Right lung (tissue), 5 donors: ENCODE results near the gene ZBTB9. TPM values are rescaled to one million over a fixed set of nuclear protein-coding genes. Genes with fewer than 3 reads are reported as not detected.

Experiments
- DNase-seq, 2 donors: peaks; one replicate each; pipeline ENCODE4 v3.0.0-alpha.2; 2013
- polyA plus RNA-seq, 5 donors: library from polyadenylated mRNA; unstranded; fragments of 120-200 nt; gene quantifications; one replicate each; pipeline versions ENCODE4 v1.2.1 to v1.2.3, GENCODE V29; 2013; ENCODE audit warnings: inconsistent platforms in 1 of 5, low replicate concordance in 1 of 5; ENCODE audit not compliant: insufficient read length in 5 of 5, insufficient read depth in 1 of 5

The ZBTB9 gene
- polyA plus RNA-seq, 5 donors = 10.1 to 13.2 (median 10.6) TPM

DNA sequence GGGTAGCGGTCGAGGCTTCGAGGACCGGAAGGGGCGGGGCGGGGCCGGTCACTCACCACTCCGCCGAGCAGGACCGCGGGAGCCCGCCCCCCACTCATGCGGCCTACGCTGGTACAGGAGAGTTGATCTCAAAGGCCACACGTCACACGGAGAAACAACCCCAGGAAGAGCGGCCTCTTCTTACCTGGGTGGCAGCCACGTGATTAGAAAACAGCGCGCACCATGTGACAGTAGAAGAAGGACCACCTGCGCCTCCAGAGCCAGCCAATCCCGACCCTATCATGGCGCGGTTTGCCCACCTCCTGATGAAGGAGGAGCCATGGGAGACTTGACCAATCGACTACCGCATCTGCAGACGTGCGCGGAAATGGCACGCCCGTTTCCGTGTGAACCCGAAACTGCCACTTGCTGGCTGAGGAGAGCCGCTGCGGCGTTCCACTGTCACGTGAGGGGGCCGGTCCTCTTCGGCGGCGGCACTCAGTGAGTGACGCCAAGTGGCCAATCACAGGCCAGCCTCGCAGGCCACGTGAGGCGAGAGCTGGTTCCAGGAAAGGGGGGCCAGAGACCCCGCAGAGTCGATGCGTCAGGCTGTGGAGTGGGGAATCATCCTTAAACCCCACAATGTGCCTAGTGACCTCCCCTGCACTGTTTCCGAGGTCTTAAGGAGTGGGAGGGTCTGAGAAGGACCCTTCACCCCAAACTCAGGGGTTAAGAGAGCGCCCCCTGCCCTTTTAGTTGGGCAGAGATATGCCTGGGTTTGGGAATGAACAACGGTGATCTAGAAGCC, 36.3 kb upstream of the ZBTB9 start, which contains the start of gene CUTA:
Gene CUTA, minus strand, starts transcription at position 205 of the 787 bp plus-strand sequence. Its CDS starts 107 bp downstream, at position 98.
- DNase-seq = peak; percentile 100

DNA sequence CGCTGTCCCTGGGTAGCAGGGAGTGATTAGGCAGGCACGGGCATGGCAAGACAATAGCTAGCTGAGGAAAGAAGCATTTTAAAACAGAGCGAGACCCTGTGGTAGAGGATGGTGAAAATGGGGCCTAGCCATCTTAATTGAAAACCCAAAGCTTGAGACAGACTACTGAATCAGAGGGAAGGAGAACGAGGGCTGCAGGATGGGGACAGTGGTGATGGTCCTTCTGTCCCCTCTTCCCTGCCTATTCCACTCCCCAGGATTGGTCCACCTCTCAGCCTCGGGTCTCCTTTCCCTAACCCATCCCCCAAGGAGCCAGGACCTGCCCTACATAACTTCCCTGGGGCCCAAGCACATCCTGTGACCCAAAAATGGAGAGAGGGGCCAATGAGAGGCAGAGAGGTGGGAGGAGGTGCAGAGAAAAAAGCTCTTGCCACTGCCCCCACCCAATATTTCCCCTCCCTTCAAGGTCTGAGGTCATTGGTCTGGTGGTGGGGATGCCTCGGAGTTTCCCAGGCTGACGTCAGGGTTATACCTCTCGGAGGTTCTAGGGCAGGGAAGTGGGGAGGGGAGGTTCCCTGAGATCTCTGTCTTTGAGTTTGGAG, 35.6 kb upstream of the ZBTB9 start:
- no peak for DNase-seq

DNA sequence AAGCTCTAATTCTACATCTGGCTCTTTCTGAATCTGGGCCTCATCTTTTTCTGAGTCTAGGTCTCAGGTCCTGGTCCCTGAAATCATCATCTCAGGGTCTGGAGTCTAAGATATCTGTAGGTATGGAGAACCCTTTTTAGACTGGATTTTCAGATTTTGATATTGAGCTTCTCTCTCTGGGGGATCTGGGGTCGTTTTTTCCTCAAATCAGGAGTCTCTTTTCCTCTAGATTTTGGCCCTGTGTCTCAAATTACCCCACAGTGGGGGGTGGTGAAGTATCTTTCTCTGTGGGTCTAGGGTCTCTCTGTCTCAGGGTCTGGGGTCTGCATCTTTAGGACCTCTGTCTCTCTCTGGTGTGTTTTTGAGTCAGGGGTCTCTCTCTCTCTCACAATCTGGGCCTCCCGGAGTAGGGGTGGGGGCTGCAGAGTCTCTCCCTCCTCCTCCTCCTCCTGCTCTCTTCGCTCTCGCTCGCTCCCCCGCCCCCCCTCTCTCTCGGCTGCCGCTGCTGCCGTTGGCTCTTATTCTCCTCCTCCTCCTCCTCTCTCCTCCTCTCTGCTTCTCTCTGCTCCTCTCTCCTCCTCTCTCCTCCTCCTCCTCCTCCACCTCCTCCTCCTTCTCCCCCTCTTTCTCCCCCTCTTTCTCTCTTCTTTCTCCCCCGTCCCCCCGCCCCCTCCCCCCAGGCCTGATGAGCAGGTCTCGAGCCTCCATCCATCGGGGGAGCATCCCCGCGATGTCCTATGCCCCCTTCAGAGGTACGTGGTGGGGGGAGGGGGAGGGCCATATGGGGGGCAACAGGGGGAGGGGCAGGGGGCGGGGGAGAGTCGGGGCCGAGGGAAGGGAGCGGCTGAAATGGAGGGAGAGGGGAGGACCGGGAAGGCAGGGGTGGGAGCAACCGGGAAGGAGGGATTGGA, 34.5 kb upstream of the ZBTB9 start, which contains the start of gene SYNGAP1:
Gene SYNGAP1, plus strand, starts transcription at position 486 of the 911 bp plus-strand sequence. Its CDS starts 200 bp downstream, at position 686.
- DNase-seq = peak in 1 of 2 donors; percentile 65

DNA sequence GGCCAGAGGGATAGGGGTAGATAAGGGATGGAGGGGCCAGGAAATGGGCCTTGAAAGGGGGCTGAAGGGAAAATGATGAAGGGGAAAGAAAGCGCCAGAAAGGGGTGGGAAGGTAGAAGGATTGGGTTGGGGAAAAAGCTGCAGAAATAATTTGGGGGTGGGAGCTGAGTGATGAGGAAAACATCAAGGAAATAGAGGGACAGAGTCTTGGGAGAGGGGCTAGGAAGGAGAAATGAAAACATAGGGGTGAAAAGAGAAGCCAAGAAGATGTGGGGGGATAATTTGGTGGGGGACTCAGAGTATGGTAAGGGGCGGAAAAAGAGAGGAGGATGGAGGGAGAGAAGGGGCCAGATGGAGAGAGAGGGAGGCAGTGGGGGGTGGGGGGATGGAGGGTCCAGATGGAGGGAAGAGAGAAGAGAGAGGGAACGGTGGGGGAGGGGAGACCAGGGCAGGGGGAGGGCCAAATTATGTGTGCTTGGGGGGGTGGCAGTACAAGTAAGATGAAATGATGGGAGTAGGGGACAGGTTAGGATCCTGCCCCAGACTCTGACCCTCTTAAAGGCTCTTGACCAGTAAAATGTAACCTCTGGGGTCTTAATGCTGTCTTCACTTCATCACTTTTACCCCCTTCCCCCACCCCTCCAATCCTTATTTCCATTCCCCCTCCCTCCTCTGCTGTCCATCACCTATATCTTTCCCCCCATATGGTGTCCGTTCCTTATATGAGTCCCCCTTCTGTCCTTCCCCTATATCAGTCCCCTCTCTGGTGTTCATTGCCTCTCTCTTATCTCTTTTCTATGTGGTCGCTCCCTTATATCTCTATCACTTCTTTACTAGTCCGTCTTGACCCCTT, 33.7 kb upstream of the ZBTB9 start:
- DNase-seq = no peak

DNA sequence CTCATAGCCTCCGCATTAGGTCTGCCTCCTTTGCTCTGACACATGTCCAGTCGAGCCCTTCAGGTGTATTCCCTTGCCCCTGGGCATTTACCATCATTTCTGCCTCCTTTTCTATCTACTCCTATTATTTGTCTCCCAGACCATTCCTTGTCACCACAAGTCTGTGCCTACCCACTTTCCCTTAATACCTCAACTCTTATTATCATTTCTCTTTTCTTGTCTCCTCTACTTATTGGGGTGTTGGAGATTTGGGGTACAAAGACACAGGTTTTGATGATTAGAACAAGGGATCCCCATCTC, 33.1 kb upstream of the ZBTB9 start:
- DNase-seq = no peak

DNA sequence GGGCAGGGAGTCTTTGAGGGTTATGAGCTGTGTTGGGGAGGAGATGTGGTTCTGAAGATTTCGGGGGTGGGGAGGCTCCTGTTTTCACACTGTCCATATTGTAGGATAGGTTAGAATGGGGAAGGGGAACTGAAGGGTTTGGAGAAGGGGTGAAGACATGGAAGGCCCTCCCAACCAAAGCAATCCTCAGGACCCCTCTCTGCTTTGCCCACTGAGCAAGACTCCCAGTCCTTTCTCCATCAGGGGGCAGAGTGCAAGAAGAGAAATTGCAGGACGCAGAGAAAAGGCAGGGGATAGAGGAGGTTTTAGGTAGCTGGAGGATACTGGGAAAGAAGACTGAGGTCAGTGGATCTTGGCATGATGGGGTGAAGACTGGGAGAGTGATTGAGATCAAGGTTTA, 30.6 kb upstream of the ZBTB9 start:
- no peak for DNase-seq

DNA sequence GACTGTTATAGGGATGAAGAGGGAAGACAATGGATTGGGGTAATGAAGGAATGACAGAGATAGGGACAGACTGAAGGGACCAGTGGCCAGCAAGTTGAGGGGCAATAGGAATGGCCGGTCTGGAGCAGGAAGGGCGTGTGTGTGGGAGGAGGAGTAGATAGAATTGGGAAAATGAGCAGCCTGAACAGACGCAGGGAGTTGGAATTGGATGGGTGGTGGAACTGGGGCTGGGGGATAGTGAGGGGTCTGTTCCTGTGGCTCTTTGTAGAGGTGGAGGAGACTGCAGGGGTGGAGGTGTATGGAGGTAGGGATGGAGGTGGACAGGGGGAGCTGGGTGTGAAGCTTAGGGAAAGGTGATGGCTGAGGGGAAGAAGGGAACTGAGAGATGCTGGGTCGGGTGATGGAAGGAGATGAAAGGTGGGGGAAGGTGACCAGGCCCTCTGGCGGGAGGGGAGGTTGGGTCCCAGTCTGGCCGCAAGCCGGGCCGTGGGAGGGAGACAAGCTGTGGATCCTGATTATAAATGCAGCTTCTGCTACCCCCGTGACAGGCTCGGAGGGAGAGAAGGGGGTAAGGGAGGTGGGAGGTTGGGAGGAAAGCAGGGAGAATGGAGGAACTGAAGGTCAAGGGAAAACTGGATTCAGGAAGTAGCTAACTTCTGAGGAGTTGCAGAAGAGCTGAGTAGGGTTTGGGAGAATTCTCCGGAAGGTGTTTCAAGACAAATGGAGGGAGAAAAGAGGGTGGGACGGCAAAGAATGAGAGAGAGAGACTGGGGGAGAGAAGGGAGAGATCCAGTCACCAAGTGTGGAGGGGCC, 29.3 kb upstream of the ZBTB9 start:
- no peak for DNase-seq

DNA sequence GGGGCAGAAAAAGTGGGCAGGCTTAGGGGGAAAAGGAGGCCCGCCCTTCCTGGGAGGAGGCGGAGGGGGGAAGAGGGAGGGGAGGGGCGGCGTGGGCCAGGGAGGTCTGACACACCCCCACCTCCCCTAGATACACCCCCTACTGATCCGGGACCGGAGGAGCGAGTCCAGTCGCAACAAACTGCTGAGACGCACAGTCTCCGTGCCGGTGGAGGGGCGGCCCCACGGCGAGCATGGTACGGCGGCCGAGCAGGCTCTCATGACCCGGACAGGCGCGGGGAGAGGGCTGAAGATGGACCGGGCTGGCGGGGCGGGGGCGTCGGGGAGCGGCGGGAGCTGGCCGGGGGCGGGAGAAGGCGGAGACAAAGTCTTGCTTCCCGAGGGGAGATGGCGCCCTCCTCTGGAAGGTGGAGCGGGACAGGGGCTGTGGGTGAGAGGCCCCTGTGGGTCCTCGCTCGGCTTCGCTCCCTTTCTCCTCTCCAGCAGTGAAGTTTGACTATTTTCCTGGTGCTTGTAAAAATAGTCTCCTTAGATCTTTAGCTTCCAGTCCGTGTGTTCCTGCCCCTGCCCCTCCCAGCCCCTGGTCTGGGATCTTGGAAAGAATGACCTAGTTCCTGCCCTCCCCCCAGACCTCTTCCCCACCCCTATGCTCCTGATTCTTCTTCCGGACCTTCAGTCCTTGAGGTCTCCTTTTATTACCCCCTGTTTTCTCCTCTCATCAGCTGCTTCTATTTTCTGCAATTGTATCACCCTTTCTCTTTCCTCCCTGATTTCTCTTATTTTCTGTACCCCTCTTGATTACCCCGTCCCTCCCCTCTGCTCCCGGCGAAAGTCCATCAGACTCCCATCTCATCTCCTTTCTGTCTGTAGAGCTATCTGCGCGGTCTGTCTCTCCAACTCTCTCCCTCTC, 28.5 kb upstream of the ZBTB9 start:
- peak; percentile 87 for DNase-seq

DNA sequence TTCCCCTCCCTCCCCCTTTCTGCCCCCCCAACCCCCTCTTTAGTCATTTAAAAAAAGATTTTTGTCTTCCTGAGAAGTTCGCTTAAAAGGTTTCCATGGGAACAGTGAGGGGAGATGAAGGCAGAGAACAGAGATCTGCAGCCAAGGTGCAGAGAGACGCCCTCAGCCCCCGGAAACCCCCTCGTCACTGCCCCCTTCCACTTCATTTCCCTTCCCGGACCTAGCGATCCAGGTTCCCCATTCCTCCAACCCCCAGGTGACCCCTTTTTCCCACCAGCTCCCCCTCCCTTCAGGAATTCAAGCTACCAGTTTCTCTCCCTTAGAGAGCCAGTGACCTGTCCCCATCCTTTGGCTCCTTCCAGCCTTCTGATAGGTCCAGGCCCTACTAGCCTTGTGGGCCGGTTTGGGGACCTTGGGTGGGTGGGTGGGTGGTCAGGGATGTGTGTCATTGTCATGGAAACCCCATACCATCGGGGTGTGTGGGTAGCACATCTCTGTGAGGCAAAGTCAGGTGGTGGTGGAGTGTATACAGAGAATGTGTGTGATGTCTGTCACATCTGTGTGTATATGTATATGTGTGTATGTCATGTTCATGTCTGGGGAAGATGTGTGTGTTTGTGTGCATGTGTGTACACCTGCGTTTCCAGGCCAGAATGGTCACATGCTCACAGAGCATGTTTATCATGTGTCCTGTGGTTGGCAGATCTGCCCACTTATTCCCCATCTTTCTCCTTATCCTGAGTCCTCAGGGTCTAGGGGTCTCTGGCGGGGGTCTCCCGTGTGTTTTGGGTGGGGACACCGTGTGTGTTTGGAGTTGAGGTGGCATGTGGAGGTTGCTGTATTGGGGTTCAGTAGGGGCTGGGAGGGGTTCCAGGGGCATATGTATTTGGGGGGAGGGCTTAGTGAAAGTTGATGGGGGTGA, 27.5 kb upstream of the ZBTB9 start:
- DNase-seq = no peak

DNA sequence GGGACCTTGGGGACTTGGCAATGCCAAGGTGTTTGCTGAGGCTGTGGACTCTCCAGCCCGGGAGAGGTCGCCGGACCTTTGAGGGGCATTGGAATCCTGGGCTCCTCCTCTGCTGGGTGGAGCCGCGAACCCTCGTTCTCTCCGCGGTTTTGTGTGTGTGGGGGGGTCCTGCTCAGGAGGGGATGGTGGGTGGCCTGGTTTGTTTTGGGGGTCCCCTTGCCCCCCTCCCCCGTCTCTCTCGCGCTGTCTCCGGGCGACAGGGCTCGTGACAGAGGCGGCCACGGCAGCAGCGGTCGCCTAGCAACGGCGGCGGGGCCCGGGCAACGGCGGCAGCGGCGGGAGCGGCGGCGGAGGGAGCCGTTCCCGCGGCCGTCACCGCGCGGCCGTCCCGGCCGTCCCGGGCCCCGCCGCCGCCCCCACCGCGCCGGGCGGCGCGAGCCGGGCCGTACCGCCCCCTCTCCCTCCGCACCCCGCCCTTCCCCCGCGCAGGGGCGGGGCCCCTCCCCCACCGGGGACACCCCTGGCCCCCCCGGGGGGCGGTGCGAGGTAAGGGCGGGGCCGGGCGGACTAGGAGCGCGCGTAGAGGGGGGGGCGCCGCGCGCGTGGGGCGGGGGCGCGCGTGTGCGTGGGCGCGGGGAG, 26.7 kb upstream of the ZBTB9 start:
- DNase-seq = no peak

DNA sequence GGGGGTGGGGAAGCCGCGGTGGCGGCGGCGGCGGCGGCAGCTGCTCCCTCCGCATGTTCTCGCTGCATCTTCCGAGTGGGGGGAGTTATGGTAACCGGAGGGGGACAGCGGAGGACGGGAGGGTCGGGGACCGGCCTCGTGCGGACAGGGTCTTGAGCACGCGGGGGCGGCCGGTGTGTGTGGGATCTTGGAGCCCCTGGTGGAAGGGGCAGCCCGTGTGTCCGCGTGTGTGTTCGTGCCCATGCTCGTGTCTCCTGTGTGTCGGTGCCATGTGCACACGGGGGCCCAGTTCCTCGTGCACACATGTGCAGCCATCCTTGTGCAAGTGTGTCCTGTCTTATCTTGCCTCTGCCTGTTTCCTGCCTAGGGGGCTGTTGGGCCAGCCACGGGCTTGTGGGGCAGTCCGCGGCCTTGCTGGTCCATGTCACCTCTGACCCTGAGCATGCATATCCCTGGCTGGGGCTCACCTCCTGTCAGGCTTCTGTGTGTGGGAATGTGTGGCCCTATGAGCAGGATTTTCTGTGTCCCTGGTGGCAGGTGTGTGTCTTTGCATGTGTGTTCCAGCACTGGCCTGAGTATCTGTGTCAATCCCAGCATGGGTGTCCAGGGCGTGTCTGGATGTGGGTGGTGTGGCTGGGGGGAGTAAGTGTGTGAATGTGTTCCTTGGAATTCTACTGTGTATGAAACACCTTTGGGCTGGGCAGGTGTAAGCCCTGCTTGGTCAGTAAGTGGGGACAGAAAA, 26.0 kb upstream of the ZBTB9 start:
- no peak for DNase-seq

DNA sequence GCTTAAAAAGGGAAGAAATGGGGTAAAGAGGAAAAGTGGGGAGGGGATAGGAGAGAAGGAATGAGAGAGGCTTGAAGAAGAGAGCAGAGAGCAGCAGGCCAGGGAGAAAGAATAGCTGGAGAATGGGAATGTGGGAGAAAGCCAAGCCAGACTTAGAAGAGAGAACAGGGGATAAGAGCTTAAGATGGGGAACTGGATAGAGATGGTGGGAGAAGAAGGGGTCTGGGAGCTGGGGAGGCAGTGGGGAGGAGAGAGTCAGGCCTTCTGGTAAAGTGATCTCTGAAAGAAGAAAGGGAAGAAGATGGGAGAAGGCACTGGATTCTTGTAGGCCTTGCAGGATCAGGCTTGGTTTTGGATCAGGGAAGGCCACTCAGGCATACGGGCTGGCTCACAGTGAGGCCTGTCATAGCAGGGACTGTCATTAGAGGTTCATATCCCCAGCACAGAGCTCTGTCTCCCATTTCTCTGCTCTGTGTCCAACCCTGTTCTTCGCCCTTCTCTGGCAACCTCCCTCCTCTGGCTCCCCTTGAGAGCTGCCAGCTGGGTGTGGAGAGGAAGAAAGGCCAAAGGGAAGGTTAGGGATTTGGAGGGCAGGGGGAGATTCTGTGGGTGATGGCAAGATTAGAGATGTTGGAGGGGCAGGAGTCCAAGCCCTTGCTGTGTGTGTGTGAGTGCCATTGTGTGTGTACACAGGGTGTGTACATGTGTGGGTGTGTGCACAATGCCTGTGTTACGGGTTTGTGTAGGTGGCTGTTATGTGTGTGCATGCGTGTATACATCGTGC, 25.2 kb upstream of the ZBTB9 start:
- no peak for DNase-seq

DNA sequence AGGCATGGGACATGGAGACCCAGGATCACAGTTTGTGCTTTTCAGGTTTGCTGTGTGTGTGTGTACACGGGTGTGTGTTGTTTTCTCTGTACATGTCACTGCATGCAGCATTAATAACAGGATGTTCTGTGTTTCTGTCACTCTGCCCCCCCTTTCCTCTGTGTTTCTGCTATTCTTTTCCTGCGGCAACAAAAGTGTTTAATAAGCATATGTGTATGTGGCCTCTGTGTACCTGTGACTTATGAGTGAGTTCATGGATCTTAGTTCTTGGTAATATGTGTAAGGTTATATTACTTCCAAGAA, 24.7 kb upstream of the ZBTB9 start:
- DNase-seq = no peak

DNA sequence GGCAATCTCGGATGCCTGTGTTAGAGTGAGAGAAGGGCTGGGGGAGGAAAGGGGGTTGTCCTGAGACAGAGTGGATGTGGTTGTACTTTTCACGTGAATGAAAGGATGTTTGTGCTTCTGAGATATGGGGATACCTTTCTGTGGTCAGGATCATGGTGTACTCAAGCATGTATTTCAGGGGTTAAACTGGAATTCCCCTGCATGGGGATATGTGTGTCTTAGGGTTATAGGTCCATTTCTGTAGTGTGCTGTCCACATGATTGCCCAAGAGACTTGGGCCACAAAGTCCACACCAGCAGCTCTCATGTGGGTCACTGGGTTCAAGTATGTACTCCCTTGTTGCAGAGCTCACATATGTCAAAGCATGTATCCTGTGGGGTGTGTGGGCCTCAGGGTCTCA, 24.0 kb upstream of the ZBTB9 start:
- no peak for DNase-seq

DNA sequence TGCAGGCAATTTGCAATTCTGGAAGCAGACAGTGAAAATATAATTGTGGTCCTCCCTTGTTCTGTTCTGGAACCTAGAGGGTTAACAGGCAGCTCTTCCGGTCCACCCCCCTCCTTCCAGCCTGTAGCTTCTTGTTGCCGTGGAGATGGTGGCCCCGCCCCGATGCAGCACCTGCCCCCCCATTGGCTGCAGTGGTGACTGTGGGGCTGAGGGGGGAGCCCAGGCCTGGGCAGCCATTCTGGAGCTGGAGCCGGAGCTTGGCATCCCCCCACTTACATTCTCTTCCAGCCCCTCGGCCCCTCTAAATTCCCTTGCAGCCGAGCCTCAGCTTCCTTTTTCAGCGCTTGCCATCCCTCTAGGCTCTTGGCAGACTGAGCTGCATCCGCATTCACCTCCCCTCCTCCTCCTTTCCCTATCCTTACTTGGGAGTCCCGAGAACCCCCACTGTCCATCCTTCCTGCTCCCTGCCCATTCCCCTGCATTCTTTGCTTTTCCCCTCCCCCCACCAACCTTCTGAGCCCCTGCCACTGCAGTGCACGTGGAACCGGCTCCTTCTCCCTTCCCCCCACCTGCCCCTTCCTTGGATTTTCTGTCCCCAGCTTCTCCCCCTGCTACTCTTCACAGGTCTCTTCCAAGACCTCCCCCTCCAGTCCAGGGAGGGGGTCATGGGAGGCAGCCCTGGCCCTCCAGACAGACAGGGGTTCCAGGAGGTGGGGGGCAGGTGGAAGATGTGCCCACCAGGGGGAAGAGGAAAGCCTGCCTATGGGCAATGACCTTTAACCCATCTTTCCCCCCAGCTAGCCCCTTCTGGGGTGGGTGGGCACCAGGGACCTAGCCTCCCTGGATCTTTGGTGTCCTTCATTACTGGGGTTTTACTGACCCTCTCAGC, 23.1 kb upstream of the ZBTB9 start:
- DNase-seq = peak in 1 of 2 donors; percentile 57
